Natural killer cell treated with Interleukin-12 subunit alpha and Interleukin-12 subunit beta and Interleukin-15 and Interleukin-18, amount 100 ng/mL, for 72 hours (primary cell): ENCODE results near the gene TSPAN11. TPM values are rescaled to one million over a fixed set of nuclear protein-coding genes. Genes with fewer than 3 reads are reported as not detected.
"Not testable (repeated sequence)": the region's sequence is repeated elsewhere in the genome, so short reads cannot be mapped to it uniquely, and the experiment has no call there.

Experiments used
- ATAC-seq, 2 donors: fragments of 150-1000 bp; cut with Tn5 transposase in 1 of 2; sonication (Bioruptor Pico), chemical (Tn5 transposase) in 1 of 2; 2 replicates each; pipeline ENCODE4 v1.10.0; 2021
- DNase-seq: peaks from one replicate; pipeline ENCODE4 v3.0.0; 2022; ENCODE audit warnings: low spot score
- H3K27ac Mint-ChIP-seq, 2 donors: 1 replicate in 1 of 2; 2 replicates in 1 of 2; pipeline ENCODE4 v1.8.0; 2022; ENCODE audit warnings: mixed read lengths in 2 of 2, mild to moderate bottlenecking in 1 of 2, moderate library complexity in 1 of 2
- H3K27me3 Mint-ChIP-seq, 2 donors: 1 replicate in 1 of 2; 2 replicates in 1 of 2; pipeline ENCODE4 v1.8.0; 2022; ENCODE audit warnings: mixed read lengths in 2 of 2
- H3K36me3 Mint-ChIP-seq: one replicate; pipeline ENCODE4 v1.8.0; 2022; ENCODE audit warnings: mixed read lengths
- H3K4me1 Mint-ChIP-seq, 2 donors: 1 replicate in 1 of 2; 2 replicates in 1 of 2; pipeline ENCODE4 v1.8.0; 2022; ENCODE audit warnings: low read depth in 2 of 2, mixed read lengths in 2 of 2, mild to moderate bottlenecking in 1 of 2
- H3K4me3 Mint-ChIP-seq: one replicate; pipeline ENCODE4 v1.8.0; 2022; ENCODE audit warnings: mixed read lengths
- H3K9me3 Mint-ChIP-seq: 2 replicates; pipeline ENCODE4 v1.8.0; 2022; ENCODE audit warnings: mixed read lengths
- total RNA-seq, 2 donors: library from RNA; stranded (reverse); gene quantifications; one replicate each; pipeline ENCODE4 v1.2.3, GENCODE V29; 2022

The TSPAN11 gene, protein sequence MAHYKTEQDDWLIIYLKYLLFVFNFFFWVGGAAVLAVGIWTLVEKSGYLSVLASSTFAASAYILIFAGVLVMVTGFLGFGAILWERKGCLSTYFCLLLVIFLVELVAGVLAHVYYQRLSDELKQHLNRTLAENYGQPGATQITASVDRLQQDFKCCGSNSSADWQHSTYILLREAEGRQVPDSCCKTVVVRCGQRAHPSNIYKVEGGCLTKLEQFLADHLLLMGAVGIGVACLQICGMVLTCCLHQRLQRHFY
- not detected for total RNA-seq

DNA sequence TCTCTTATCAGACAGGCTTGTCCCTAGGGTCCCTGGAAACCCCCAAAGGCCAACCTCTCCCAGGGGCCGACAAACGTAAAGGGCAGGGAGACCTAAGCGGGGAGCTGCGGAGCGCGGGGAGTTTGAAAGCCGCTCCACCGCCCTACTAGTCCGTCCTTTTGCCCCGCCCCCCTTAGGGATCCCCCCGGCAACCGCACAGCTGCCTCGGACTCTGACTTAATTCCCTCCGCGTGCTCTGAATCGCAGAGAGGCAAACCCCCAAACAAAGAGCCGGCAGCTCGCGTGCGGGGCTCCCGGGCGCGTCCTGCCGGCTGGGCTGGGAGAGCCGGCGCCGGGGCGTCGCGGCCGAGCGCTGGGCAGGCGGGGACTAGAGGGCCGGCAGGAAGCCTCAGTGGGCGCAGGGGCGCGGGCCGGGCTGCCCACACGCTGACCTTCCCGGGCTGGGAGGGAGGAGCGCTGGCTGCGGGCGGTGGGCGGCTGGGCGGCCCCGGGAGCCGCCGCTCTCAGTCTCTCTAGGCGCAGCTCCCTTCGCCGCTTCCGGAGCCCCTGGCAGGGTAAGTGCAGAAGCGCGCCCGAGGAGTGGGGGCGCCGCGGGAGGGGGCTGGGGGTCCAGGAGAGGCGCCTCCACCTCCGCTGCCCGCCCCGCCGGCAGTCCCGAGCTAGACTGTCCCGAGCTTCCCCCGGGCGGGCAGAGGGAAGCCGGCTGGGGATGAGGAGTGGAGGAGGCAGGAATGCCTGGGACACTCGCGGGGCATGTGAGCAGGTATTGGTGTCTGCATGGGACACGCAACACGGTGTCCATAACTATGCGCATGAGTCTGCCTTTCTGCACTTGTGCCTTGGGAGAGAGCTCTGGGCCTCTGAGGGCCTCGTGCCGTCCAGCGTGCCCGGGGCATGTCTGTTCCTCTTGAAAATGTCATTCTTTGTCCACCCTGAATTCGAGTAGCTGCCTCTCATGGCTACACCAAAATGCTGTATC is at the start of gene TSPAN11:
Gene TSPAN11, plus strand, starts transcription at position 506 of the 979 bp plus-strand sequence. CDS start 27,244 bp downstream, outside the sequence.
- ATAC-seq (peak; percentile 15 to 27), DNase-seq (no peak)
- Mint-ChIP-seq H3K36me3 (no peaks in the 10 kb centered on the region), H3K4me3 (no peak within 1 kb of the TSS), H3K27ac (no peak within 1 kb of the TSS), H3K27me3 (peaks cover 35 to 59% of the 10 kb centered on the region in 2 donors), H3K9me3 (no peaks in the 10 kb centered on the region), H3K4me1 (no peaks in the 10 kb centered on the region)

DNA sequence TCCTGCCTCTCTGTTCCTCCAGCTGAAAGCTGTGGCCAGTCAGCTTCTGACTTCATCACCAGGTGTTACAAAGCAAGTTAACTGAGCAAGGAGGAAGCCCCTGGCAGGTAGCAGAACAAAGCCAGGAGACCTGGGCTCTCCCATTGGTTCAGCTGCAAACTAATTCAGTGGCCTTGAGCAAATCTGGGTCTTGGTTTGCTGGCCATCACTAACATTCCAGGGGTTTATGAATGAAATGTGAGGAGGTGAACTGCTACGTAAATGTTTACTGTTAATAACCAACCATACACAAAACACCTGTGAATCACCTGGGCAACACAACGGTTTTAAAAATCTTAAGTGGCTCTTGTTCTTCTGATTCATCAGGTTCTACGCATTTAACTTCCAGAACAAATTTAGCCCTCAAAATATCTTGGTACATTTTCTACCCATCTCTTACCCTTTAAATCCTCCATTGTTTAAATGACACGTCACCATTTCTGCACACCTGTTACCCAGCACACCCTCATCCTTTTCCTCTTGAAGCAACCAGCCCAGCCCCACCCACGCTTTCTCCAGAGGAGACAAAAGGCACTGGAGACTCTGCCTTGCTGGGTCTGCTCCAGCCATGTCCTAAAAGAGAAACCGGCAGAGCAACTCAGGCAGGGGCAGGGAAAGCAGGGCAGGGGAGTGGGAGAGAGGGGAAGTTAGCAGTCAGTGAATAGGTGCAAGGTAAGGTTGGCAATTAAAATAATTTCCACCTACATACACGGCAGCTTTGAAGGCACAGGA is 49.3 kb upstream of the TSPAN11 start:
- H3K4me3 Mint-ChIP-seq, result no peak overlapping the region
- H3K4me1 Mint-ChIP-seq, result no peaks in the 10 kb centered on the region
- DNase-seq (no peak), ATAC-seq (no peak)
- H3K9me3 Mint-ChIP-seq, result no peaks in the 10 kb centered on the region
- no peak overlapping the region for H3K27ac Mint-ChIP-seq
- peaks cover 19 to 45% of the 10 kb centered on the region in 2 donors for H3K27me3 Mint-ChIP-seq
- H3K36me3 Mint-ChIP-seq, result no peaks in the 10 kb centered on the region

- no peaks in the 10 kb centered on the region for H3K36me3 Mint-ChIP-seq
- no peak overlapping the region for H3K4me3 Mint-ChIP-seq
- H3K27me3 Mint-ChIP-seq, result peaks cover 19 to 46% of the 10 kb centered on the region in 2 donors
- H3K4me1 Mint-ChIP-seq, result no peaks in the 10 kb centered on the region
- ATAC-seq (no peak), DNase-seq (no peak)
- no peak overlapping the region for H3K27ac Mint-ChIP-seq
- no peaks in the 10 kb centered on the region for H3K9me3 Mint-ChIP-seq
Observed at GRCh38 chr12:30878024-30878423, 48.5 kb upstream of the TSPAN11 start.

DNA sequence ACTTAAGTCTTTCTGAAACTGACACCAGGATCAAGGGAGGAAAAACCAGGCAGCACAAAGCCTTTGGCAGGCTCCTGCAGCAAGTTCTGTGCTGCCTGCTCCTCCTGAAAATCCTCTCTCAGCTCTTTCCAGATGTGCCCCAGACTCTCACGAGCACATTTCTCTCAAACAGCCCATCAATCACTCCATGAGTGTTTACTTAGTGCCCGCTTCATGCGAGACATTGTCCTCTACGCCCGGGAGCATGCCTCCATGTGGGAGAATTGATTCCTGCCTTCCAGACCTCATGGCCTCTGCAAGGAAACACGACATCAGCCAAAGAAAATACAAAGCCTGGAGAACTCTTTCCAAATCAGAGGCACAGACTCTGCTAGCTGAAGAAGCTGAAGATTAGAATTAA is 46.5 kb upstream of the TSPAN11 start:
- no peak overlapping the region for H3K4me3 Mint-ChIP-seq
- no peaks in the 10 kb centered on the region for H3K4me1 Mint-ChIP-seq
- no peak overlapping the region for H3K27ac Mint-ChIP-seq
- ATAC-seq (no peak), DNase-seq (no peak)
- no peaks in the 10 kb centered on the region for H3K36me3 Mint-ChIP-seq
- H3K27me3 Mint-ChIP-seq, result peaks cover 19 to 44% of the 10 kb centered on the region in 2 donors
- no peaks in the 10 kb centered on the region for H3K9me3 Mint-ChIP-seq

DNA sequence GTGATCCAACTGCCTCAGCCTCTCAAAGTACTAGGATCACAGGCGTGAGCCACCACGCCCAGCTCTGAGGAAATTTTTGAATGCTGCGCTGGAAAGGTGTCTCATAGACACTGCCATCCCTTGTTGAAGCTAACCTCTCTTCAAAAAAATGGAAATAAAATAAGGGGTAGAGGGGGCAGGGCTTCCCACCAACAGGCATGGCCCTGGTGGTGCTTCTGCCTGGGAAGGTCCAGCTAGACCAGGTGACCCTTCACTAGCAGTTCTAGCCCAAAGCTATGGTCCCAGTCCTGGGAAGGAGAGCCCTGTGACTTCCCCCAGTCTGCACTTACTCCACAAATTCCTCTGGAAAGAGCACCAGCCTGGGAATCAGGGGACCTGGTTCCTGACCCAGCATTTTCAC is 45.7 kb upstream of the TSPAN11 start:
- DNase-seq (no peak), ATAC-seq (no peak)
- Mint-ChIP-seq H3K27ac (no peak overlapping the region), H3K27me3 (peaks cover 19 to 44% of the 10 kb centered on the region in 2 donors), H3K9me3 (no peaks in the 10 kb centered on the region), H3K36me3 (no peaks in the 10 kb centered on the region), H3K4me3 (no peak overlapping the region), H3K4me1 (no peaks in the 10 kb centered on the region)

DNA sequence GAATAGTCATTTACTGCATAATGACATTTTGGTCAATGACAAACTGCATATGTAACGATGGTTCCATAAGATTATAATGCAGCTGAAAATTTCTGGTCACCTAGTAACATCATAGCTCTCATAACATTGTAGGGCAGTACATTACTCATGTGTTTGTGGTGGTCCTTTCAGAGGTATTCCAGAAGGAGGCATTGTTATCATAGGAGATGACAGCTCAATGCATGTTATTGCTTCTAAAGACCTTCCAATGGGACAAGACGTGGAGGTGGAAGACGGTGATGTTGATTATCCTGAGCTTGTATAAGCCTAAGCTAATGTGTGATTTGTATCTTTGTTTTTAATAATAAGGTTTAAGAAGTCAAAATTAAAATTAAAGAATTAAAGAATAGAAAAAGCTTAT is 43.8 kb upstream of the TSPAN11 start:
- peaks cover 12% of the 10 kb centered on the region for H3K36me3 Mint-ChIP-seq
- H3K4me1 Mint-ChIP-seq, result no peaks in the 10 kb centered on the region
- ATAC-seq (no peak), DNase-seq (no peak)
- H3K9me3 Mint-ChIP-seq, result peaks cover 8% of the 10 kb centered on the region
- H3K27ac Mint-ChIP-seq, result no peak overlapping the region
- H3K27me3 Mint-ChIP-seq, result peaks cover 15 to 25% of the 10 kb centered on the region in 2 donors
- H3K4me3 Mint-ChIP-seq, result no peak overlapping the region

- Mint-ChIP-seq H3K27me3 (peaks cover 9 to 12% of the 10 kb centered on the region in 2 donors), H3K27ac (no peak overlapping the region), H3K4me3 (no peak overlapping the region), H3K4me1 (no peaks in the 10 kb centered on the region), H3K36me3 (peaks cover 15% of the 10 kb centered on the region), H3K9me3 (peaks cover 8% of the 10 kb centered on the region)
- DNase-seq, result no peak
- ATAC-seq, result no peak
Observed at GRCh38 chr12:30884799-30885198, 41.7 kb upstream of the TSPAN11 start.

GRCh38 chr12:30885321-30885720 is 41.2 kb upstream of the TSPAN11 start:
- peaks cover 19% of the 10 kb centered on the region for H3K36me3 Mint-ChIP-seq
- H3K9me3 Mint-ChIP-seq, result peaks cover 8% of the 10 kb centered on the region
- no peak for DNase-seq
- H3K4me1 Mint-ChIP-seq, result no peaks in the 10 kb centered on the region
- peaks cover 4 to 7% of the 10 kb centered on the region in 2 donors for H3K27me3 Mint-ChIP-seq
- H3K4me3 Mint-ChIP-seq, result no peak overlapping the region
- peak; percentile 51 to 53 for ATAC-seq
- H3K27ac Mint-ChIP-seq, result no peak overlapping the region

GRCh38 chr12:30887226-30887625 is 39.3 kb upstream of the TSPAN11 start:
- H3K27ac Mint-ChIP-seq, result no peak overlapping the region

GRCh38 chr12:30888241-30888640 is 38.3 kb upstream of the TSPAN11 start:
- no peak for ATAC-seq

More at GRCh38 chr12:30887226-30887625, 39.3 kb upstream of the TSPAN11 start:
- no peak for ATAC-seq
- no peaks in the 10 kb centered on the region for H3K4me1 Mint-ChIP-seq
- peaks cover 8% of the 10 kb centered on the region for H3K9me3 Mint-ChIP-seq
- DNase-seq, result no peak
- no peak overlapping the region for H3K4me3 Mint-ChIP-seq
- peaks cover 29% of the 10 kb centered on the region for H3K36me3 Mint-ChIP-seq
- H3K27me3 Mint-ChIP-seq, result peaks cover 8 to 14% of the 10 kb centered on the region in 2 donors

DNA sequence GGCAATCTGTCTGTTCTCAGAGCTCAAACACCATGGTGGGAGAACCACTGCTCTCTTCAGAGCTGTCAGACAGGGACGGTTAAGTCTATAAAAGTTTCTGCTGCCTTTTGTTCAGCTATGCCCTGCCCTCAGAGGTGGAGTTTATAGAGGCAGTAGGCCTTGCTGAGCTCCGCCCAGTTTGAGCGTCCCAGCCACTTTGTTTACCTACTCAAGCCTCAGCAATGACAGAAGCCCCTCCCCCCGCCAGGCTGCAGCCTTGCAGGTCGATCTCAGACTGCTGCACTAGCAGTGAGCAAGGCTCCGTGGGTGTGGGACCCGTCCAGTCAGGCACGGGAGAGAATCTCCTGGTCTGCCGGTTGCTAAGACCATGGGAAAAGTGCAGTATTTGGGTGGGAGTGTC is 32.0 kb upstream of the TSPAN11 start:
- H3K4me3 Mint-ChIP-seq, H3K27ac Mint-ChIP-seq, DNase-seq, H3K9me3 Mint-ChIP-seq, ATAC-seq, H3K4me1 Mint-ChIP-seq: not testable (repeated sequence)
- Mint-ChIP-seq H3K36me3 (peaks cover 17% of the 10 kb centered on the region), H3K27me3 (peaks cover 24 to 30% of the 10 kb centered on the region in 2 donors)

More at GRCh38 chr12:30888241-30888640, 38.3 kb upstream of the TSPAN11 start:
- H3K4me1 Mint-ChIP-seq, result no peaks in the 10 kb centered on the region
- peaks cover 29% of the 10 kb centered on the region for H3K36me3 Mint-ChIP-seq
- no peak for DNase-seq
- H3K4me3 Mint-ChIP-seq, result no peak overlapping the region
- peaks cover 8 to 9% of the 10 kb centered on the region in 2 donors for H3K27me3 Mint-ChIP-seq
- H3K9me3 Mint-ChIP-seq, result peaks cover 8% of the 10 kb centered on the region
- no peak overlapping the region for H3K27ac Mint-ChIP-seq

- ATAC-seq (no peak), DNase-seq (no peak)
- Mint-ChIP-seq H3K36me3 (peaks cover 5% of the 10 kb centered on the region), H3K4me1 (no peaks in the 10 kb centered on the region), H3K4me3 (no peak overlapping the region), H3K27me3 (peaks cover 20 to 37% of the 10 kb centered on the region in 2 donors), H3K27ac (no peak overlapping the region), H3K9me3 (no peaks in the 10 kb centered on the region)
Observed at GRCh38 chr12:30896461-30896860, 30.1 kb upstream of the TSPAN11 start.

DNA sequence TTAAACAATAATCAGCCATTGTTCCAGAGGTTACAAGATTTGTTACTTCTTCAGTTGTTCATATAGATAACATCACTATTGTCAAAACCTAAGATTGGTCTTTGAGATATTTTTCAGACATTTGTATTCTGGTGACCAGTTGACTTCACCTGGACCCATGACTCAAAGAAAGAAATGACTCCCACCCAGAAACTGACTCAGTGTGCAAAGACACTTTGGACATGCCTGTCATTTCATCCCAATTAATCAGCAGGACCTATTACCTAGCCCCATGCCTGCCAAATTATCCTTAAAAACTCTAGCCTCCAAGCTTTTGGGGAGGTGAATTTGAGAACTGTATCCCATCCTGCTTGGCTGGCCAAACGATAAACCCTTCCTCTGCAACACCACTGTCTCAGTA is 27.7 kb upstream of the TSPAN11 start:
- no peak overlapping the region for H3K27ac Mint-ChIP-seq
- H3K9me3 Mint-ChIP-seq, result no peaks in the 10 kb centered on the region
- H3K27me3 Mint-ChIP-seq, result peaks cover 16 to 25% of the 10 kb centered on the region in 2 donors
- ATAC-seq (no peak), DNase-seq (no peak)
- H3K4me3 Mint-ChIP-seq, result no peak overlapping the region
- H3K4me1 Mint-ChIP-seq, result no peaks in the 10 kb centered on the region
- no peaks in the 10 kb centered on the region for H3K36me3 Mint-ChIP-seq
